ENCODE results near the gene ELMO1. TPM values are rescaled to one million over a fixed set of nuclear protein-coding genes. Genes with fewer than 3 reads are reported as not detected.

ELMO1 gene
- total RNA-seq, 1 experiment from 2014 or later, result 1.1 TPM

DNA sequence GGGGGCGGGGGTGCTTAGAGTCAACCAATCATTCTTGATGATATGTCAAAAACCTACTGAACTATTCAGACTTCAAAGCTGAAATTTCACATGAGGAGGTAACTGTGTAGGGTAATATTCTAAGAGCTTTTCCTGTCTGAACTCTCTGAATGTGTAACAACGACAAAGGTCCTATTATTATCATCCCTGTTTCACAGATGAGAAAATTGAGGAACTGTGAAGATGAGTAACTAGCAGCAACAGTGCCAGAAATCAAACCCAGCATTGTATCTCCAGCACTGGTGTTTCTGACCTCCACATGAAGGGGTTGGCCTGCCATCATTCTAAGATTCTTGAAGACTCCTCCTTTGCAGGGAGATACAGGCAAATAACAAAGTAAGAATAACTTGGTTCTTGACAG is 429.7 kb downstream of the ELMO1 start:
- no peaks in the 10 kb centered on the region for H3K4me1 ChIP-seq (ENCODE audit: control insufficient read depth in 1 of 2, insufficient read depth in 2 of 2, low read length in 2 of 2)
- ChIA-PET CTCF (no interaction called here), POLR2A (interaction anchor here (1.1 kb wide), 1 partner anchor 9 kb away, joined by 3 read pairs; no protein-coding TSS in a partner anchor), RAD21 (ENCODE audit: low non-redundant PET in 1 of 2, low total read pairs in 2 of 2, uncharacterized antibody in 2 of 2, unreplicated experiment in 2 of 2) (no interaction called here)
- no peaks in the 10 kb centered on the region for H3K79me2 ChIP-seq (ENCODE audit: insufficient read depth, low read length)
- no peaks in the 10 kb centered on the region for H3K9me3 ChIP-seq (ENCODE audit: control insufficient read depth in 1 of 2, insufficient read depth in 1 of 2, low read depth in 1 of 2, low read length in 2 of 2)
- H3K9me2 ChIP-seq (ENCODE audit: insufficient read depth), result no peaks in the 10 kb centered on the region
- no peak overlapping the region for H3K4me2 ChIP-seq (ENCODE audit: low read length)
- no peak overlapping the region for H3K4me3 ChIP-seq (replicated peaks in 1 of 2; ENCODE audit: low read depth in 1 of 2, low read length in 2 of 2)
- ATAC-seq, result no peak
- no peak for TF ChIP-seq ELF1 (IDR thresholded peaks at IDR 0.05; ENCODE audit: borderline replicate concordance, low read depth)
- TF ChIP-seq POLR2A (IDR thresholded peaks at IDR 0.05; ENCODE audit: borderline replicate concordance, extremely low read depth, insufficient read depth, insufficient read length), result no peak
- TF ChIP-seq CEBPB (IDR thresholded peaks at IDR 0.05; ENCODE audit: low read depth), result no peak
- no peak for TF ChIP-seq YY1 (IDR thresholded peaks at IDR 0.05; ENCODE audit: extremely low read depth, insufficient replicate concordance, low read depth, low read length)
- TF ChIP-seq POLR2AphosphoS5 (IDR thresholded peaks at IDR 0.05; ENCODE audit: low read depth, low read length), result no peak
- no peak for TF ChIP-seq JUND (IDR thresholded peaks at IDR 0.05)
- TF ChIP-seq SP1 (IDR thresholded peaks at IDR 0.05; ENCODE audit: low read depth), result no peak
- TF ChIP-seq, protein P1, sequence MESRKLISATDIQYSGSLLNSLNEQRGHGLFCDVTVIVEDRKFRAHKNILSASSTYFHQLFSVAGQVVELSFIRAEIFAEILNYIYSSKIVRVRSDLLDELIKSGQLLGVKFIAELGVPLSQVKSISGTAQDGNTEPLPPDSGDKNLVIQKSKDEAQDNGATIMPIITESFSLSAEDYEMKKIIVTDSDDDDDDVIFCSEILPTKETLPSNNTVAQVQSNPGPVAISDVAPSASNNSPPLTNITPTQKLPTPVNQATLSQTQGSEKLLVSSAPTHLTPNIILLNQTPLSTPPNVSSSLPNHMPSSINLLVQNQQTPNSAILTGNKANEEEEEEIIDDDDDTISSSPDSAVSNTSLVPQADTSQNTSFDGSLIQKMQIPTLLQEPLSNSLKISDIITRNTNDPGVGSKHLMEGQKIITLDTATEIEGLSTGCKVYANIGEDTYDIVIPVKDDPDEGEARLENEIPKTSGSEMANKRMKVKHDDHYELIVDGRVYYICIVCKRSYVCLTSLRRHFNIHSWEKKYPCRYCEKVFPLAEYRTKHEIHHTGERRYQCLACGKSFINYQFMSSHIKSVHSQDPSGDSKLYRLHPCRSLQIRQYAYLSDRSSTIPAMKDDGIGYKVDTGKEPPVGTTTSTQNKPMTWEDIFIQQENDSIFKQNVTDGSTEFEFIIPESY (IDR thresholded peaks at IDR 0.05; ENCODE audit: extremely low read depth, insufficient replicate concordance, low read length), result no peak
- TF ChIP-seq SRF (IDR thresholded peaks at IDR 0.05; ENCODE audit: low read depth), result no peak
- TF ChIP-seq, protein P2, sequence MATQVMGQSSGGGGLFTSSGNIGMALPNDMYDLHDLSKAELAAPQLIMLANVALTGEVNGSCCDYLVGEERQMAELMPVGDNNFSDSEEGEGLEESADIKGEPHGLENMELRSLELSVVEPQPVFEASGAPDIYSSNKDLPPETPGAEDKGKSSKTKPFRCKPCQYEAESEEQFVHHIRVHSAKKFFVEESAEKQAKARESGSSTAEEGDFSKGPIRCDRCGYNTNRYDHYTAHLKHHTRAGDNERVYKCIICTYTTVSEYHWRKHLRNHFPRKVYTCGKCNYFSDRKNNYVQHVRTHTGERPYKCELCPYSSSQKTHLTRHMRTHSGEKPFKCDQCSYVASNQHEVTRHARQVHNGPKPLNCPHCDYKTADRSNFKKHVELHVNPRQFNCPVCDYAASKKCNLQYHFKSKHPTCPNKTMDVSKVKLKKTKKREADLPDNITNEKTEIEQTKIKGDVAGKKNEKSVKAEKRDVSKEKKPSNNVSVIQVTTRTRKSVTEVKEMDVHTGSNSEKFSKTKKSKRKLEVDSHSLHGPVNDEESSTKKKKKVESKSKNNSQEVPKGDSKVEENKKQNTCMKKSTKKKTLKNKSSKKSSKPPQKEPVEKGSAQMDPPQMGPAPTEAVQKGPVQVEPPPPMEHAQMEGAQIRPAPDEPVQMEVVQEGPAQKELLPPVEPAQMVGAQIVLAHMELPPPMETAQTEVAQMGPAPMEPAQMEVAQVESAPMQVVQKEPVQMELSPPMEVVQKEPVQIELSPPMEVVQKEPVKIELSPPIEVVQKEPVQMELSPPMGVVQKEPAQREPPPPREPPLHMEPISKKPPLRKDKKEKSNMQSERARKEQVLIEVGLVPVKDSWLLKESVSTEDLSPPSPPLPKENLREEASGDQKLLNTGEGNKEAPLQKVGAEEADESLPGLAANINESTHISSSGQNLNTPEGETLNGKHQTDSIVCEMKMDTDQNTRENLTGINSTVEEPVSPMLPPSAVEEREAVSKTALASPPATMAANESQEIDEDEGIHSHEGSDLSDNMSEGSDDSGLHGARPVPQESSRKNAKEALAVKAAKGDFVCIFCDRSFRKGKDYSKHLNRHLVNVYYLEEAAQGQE (IDR thresholded peaks at IDR 0.05; ENCODE audit: low read depth), result no peak
- no peak for TF ChIP-seq EGR1 (IDR thresholded peaks at IDR 0.05; ENCODE audit: low read depth)
- TF ChIP-seq EZH2phosphoT487 (IDR thresholded peaks at IDR 0.05; ENCODE audit: borderline replicate concordance), result no peak
- TF ChIP-seq EZH2 (IDR thresholded peaks at IDR 0.05), result no peak
- TF ChIP-seq TCF7L2 (IDR thresholded peaks at IDR 0.05; ENCODE audit: borderline replicate concordance, extremely low read depth, insufficient read depth, insufficient read length), result no peak
- no peak for TF ChIP-seq SIN3A (IDR thresholded peaks at IDR 0.05; ENCODE audit: low read depth)
- BruUV-seq (replicated peaks), result no TSS peak
- intact Hi-C loops (cut with micrococcal nuclease), result no loop called here
- H3K27ac ChIP-seq (ENCODE audit: low read depth, low read length), result no peak overlapping the region
- no peaks in the 10 kb centered on the region for H4K20me1 ChIP-seq (ENCODE audit: insufficient read depth)
- H3K27me3 ChIP-seq (ENCODE audit: insufficient read depth, low read length), result no peaks in the 10 kb centered on the region
- H3K36me3 ChIP-seq (ENCODE audit: control insufficient read depth in 1 of 2, insufficient read depth in 2 of 2, low read length in 2 of 2), result no peaks in the 10 kb centered on the region
- H2AFZ ChIP-seq (ENCODE audit: low read depth, low read length, poor library complexity, severe bottlenecking), result no peak overlapping the region
- no peak for DNase-seq (ENCODE audit: low read depth, low spot score)
- no peak overlapping the region for H3K9ac ChIP-seq (ENCODE audit: low read length)
